ENCODE data around the gene ANKRD62.

The ANKRD62 gene

GRCh38 chr18:12091538-12092141 is 2.0 kb upstream of the ANKRD62 start:
- no peak for TF ChIP-seq CTCF (IDR thresholded peaks at IDR 0.05)
- no peaks in the 10 kb centered on the region for H3K36me3 ChIP-seq (ENCODE audit: control insufficient read depth, insufficient read depth, low read length)
- no peaks in the 10 kb centered on the region for H3K9me3 ChIP-seq (ENCODE audit: control insufficient read depth, low read length)
- H3K4me2 ChIP-seq (ENCODE audit: low read length) = no peak overlapping the region
- H3K27me3 ChIP-seq (ENCODE audit: control insufficient read depth, insufficient read depth, low read length) = no peaks in the 10 kb centered on the region
- no peak overlapping the region for H2AFZ ChIP-seq
- H3K4me1 ChIP-seq = no peaks in the 10 kb centered on the region
- H3K79me2 ChIP-seq = no peaks in the 10 kb centered on the region
- no peak overlapping the region for H3K27ac ChIP-seq
- H3K4me3 ChIP-seq (ENCODE audit: low read depth, low read length) = no peak overlapping the region
- H3K9ac ChIP-seq = no peak overlapping the region

- no peak for TF ChIP-seq CTCF (IDR thresholded peaks at IDR 0.05)
Observed at GRCh38 chr18:12092398-12093229, 1.0 kb upstream of the ANKRD62 start.

GRCh38 chr18:12098374-12098773 is 4.7 kb downstream of the ANKRD62 start:
- Histone ChIP-seq H3K36me3 (ENCODE audit: control insufficient read depth, insufficient read depth, low read length) (no peaks in the 10 kb centered on the region), H3K9me3 (ENCODE audit: control insufficient read depth, low read length) (no peaks in the 10 kb centered on the region), H3K4me2 (ENCODE audit: low read length) (no peak overlapping the region), H3K4me3 (ENCODE audit: low read depth, low read length) (no peak overlapping the region), H3K9ac (no peak overlapping the region), H2AFZ (no peak overlapping the region), H3K79me2 (no peaks in the 10 kb centered on the region), H3K4me1 (no peaks in the 10 kb centered on the region), H3K27ac (no peak overlapping the region), H3K27me3 (ENCODE audit: control insufficient read depth, insufficient read depth, low read length) (no peaks in the 10 kb centered on the region)
- no peak for TF ChIP-seq CTCF (IDR thresholded peaks at IDR 0.05)

More at GRCh38 chr18:12092398-12093229, 1.0 kb upstream of the ANKRD62 start:
- no peaks in the 10 kb centered on the region for H3K27me3 ChIP-seq (ENCODE audit: control insufficient read depth, insufficient read depth, low read length)
- H3K9me3 ChIP-seq (ENCODE audit: control insufficient read depth, low read length) = no peaks in the 10 kb centered on the region
- H3K4me2 ChIP-seq (ENCODE audit: low read length) = no peak overlapping the region
- no peak overlapping the region for H3K27ac ChIP-seq
- H2AFZ ChIP-seq = no peak overlapping the region
- no peaks in the 10 kb centered on the region for H3K4me1 ChIP-seq
- H3K9ac ChIP-seq = no peak overlapping the region
- H3K79me2 ChIP-seq = no peaks in the 10 kb centered on the region
- no peaks in the 10 kb centered on the region for H3K36me3 ChIP-seq (ENCODE audit: control insufficient read depth, insufficient read depth, low read length)
- no peak overlapping the region for H3K4me3 ChIP-seq (ENCODE audit: low read depth, low read length)

- no peak for TF ChIP-seq CTCF (IDR thresholded peaks at IDR 0.05)
- Histone ChIP-seq H3K9ac (no peak overlapping the region), H3K27ac (no peak overlapping the region), H3K79me2 (no peaks in the 10 kb centered on the region), H3K27me3 (ENCODE audit: control insufficient read depth, insufficient read depth, low read length) (no peaks in the 10 kb centered on the region), H2AFZ (no peak overlapping the region), H3K4me3 (ENCODE audit: low read depth, low read length) (no peak overlapping the region), H3K9me3 (ENCODE audit: control insufficient read depth, low read length) (no peaks in the 10 kb centered on the region), H3K4me2 (ENCODE audit: low read length) (no peak overlapping the region), H3K36me3 (ENCODE audit: control insufficient read depth, insufficient read depth, low read length) (no peaks in the 10 kb centered on the region), H3K4me1 (no peaks in the 10 kb centered on the region)
Observed at GRCh38 chr18:12099160-12099559, 5.5 kb downstream of the ANKRD62 start.
